Transverse colon (tissue), 4 donors: ENCODE measurements around the gene COPRS. TPM values are rescaled to one million over a fixed set of nuclear protein-coding genes. Genes with fewer than 3 reads are reported as not detected.

Source experiments
- DNase-seq: peaks from one replicate; pipeline ENCODE4 v3.0.0-alpha.2; 2019
- H3K27ac ChIP-seq, 4 donors: fragments of 200-600 bp; sonication (generic); 2 replicates each; pipeline ENCODE4 v1.5.1; 2016 to 2018; ENCODE audit warnings: inconsistent platforms in 4 of 4
- H3K27me3 ChIP-seq: fragments of 200-600 bp; sonication (generic); 2 replicates; pipeline ENCODE4 v1.5.1; 2017; ENCODE audit warnings: inconsistent platforms
- H3K36me3 ChIP-seq, 4 donors: fragments of 200-600 bp; sonication (generic); 2 replicates each; pipeline ENCODE4 v1.5.1; 2017 to 2019; ENCODE audit warnings: inconsistent platforms in 4 of 4
- H3K4me1 ChIP-seq, 4 donors: fragments of 200-600 bp; sonication (generic); 2 replicates each; pipeline ENCODE4 v1.5.1; 2017 to 2020; ENCODE audit warnings: inconsistent platforms in 4 of 4
- H3K4me3 ChIP-seq, 4 donors: fragments of 200-600 bp; sonication (generic); 1 replicate in 1 of 4; 2 replicates in 3 of 4; pipeline versions ENCODE4 v1.5.1 to v1.6.1; 2017 to 2019; ENCODE audit warnings: inconsistent platforms in 4 of 4
- H3K9me3 ChIP-seq, 2 donors: fragments of 200-600 bp; sonication (generic); 2 replicates each; pipeline ENCODE4 v1.5.1; 2017 to 2019; ENCODE audit warnings: inconsistent platforms in 2 of 2
- EP300 ChIP-seq: sonication (generic); formaldehyde crosslinking; IDR thresholded peaks from one replicate; pipeline ENCODE4 v1.6.1; 2017; ENCODE audit warnings: antibody characterized with exemption, low read depth
- POLR2A ChIP-seq: fragments of 450-650 bp; IDR thresholded peaks from one replicate; pipeline ENCODE4 v1.6.1; 2016; ENCODE audit warnings: antibody characterized with exemption, mild to moderate bottlenecking, moderate library complexity
- POLR2AphosphoS5 ChIP-seq, 3 donors: sonication (generic); formaldehyde crosslinking; IDR thresholded peaks; one replicate each; pipeline ENCODE4 v1.6.1; 2016; ENCODE audit warnings: antibody characterized with exemption in 3 of 3
- WGBS, 2 donors: methylation state at CpG; one replicate each; pipeline ENCODE4 v1.1.5; 2018; ENCODE audit warnings: low coverage in 1 of 2; 5-methylcytosine and 5-hydroxymethylcytosine counted together
- in situ Hi-C, 4 donors: fragments of 200-750 bp; cut with MboI; loops; one replicate each; pipeline versions ENCODE4 v1.15.0 to v1.15.1; 2017; ENCODE audit warnings: low sequenced_read_pairs in 3 of 4, low pct_ligation_motif_present in 1 of 4, low pct_unique_long_range_greater_than_20kb in 1 of 4
- intact Hi-C: fragments of 100-400 bp; cut with DNase I; formaldehyde crosslinking; loops from one replicate; pipeline ENCODE4 v1.15.1; 2023; ENCODE audit warnings: low total_unique reads
- total RNA-seq, 4 donors: library from RNA; depleted of rRNA; stranded (reverse); fragments of >200 nt; gene quantifications; one replicate each; pipeline ENCODE4 v1.1.0, GENCODE V29; 2016
- TF ChIP-seq, protein P1 (sequence below), 5 experiments: fragments of 200-600 bp in 3 of 5; fragments of 450-650 bp in 2 of 5; sonication (generic) in 3 of 5; IDR thresholded peaks; 1 replicate in 2 of 5; 2 replicates in 3 of 5; pipeline ENCODE4 v1.5.1; 2016 to 2017; ENCODE audit warnings: antibody characterized with exemption in 5 of 5, inconsistent platforms in 3 of 5, mild to moderate bottlenecking in 2 of 5, moderate library complexity in 1 of 5

Gene COPRS
- total RNA-seq, 4 donors from 2014 or later, result 19.8 to 43.8 (median 38.2) TPM

DNA sequence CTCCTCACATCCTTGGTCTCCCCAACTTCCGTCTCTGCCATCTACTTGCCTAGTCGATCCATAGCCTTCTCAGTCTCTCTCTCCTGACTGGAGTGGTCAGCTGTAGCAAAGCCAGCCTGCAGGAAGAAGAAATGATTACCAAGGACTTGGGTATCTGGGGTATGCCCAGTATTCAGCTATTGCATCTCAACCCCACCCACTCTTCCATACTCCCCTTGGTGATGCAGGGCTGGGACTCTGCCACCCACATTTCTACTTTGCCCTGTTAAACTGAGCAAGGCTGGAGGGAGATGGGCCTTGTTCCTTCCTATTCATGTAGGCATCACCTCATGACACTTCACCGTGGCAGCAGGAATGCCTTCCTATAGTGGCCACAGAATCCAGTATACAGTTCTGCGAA is 2.3 kb downstream of the COPRS start:
- intact Hi-C loops, result loop anchor here (5.0 kb wide), 2 partner anchors 299 to 419 kb away; no protein-coding TSS in a partner anchor
- Histone ChIP-seq H3K36me3 (peaks cover 0 to 8% (median 1%) of the 10 kb centered on the region in 4 donors), H3K27me3 (no peaks in the 10 kb centered on the region), H3K9me3 (no peaks in the 10 kb centered on the region), H3K4me1 (peaks cover 6 to 24% (median 17%) of the 10 kb centered on the region in 4 donors), H3K27ac (no peak overlapping the region), H3K4me3 (no peak overlapping the region)
- 96 to 100% methylated on average over 3 to 4 of the region's 4 CpGs for WGBS, 2 donors
- no peak for TF ChIP-seq EP300
- DNase-seq, result no peak
- in situ Hi-C loops, result no loop called here

GRCh38 chr17:31854672-31855071 is 4.4 kb downstream of the COPRS start:
- H3K4me3 ChIP-seq, result no peak overlapping the region
- in situ Hi-C loops, result no loop called here
- DNase-seq, result no peak
- H3K9me3 ChIP-seq, result no peaks in the 10 kb centered on the region
- TF ChIP-seq, protein P1, sequence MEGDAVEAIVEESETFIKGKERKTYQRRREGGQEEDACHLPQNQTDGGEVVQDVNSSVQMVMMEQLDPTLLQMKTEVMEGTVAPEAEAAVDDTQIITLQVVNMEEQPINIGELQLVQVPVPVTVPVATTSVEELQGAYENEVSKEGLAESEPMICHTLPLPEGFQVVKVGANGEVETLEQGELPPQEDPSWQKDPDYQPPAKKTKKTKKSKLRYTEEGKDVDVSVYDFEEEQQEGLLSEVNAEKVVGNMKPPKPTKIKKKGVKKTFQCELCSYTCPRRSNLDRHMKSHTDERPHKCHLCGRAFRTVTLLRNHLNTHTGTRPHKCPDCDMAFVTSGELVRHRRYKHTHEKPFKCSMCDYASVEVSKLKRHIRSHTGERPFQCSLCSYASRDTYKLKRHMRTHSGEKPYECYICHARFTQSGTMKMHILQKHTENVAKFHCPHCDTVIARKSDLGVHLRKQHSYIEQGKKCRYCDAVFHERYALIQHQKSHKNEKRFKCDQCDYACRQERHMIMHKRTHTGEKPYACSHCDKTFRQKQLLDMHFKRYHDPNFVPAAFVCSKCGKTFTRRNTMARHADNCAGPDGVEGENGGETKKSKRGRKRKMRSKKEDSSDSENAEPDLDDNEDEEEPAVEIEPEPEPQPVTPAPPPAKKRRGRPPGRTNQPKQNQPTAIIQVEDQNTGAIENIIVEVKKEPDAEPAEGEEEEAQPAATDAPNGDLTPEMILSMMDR (IDR thresholded peaks at IDR 0.05), result no peak
- peaks cover 0 to 11% (median 3%) of the 10 kb centered on the region in 4 donors for H3K36me3 ChIP-seq
- H3K27me3 ChIP-seq, result no peaks in the 10 kb centered on the region
- 91 to 100% methylated on average over 2 of the region's 2 CpGs for WGBS, 2 donors
- peaks cover 6 to 23% (median 16%) of the 10 kb centered on the region in 4 donors for H3K4me1 ChIP-seq
- intact Hi-C loops, result loop anchor here (5.0 kb wide), 2 partner anchors 297 to 417 kb away; no protein-coding TSS in a partner anchor
- no peak overlapping the region for H3K27ac ChIP-seq

DNA sequence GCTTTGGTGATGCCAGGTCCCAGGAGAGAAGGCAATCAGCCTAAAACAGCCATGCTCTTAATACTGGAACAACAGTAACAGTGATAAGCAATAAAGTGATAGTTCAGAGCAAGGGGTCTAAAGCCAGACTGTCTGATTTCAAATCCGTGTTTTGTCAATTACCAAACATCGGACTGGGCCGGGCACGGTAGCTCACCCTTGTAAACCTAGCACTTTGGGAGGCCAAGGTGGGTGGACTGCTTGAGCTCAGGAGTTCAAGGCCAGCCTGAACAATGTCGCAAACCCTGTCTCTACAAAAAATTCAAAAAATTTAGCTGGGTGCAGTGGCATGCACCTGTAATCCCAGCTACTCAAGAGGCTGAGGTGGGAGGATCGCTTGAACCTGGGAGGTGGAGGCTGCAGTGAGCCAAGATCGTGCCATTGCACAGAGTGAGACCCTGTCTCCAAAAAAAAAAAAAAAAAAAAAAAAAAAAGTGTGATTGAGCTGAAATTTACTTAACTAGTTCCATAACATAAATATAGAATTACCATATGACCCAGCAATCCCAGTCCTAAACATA is 5.1 kb downstream of the COPRS start:
- no peaks in the 10 kb centered on the region for H3K9me3 ChIP-seq
- in situ Hi-C loops (no loop called here), intact Hi-C loops (no loop called here)
- peaks cover 6 to 19% (median 12%) of the 10 kb centered on the region in 4 donors for H3K4me1 ChIP-seq
- DNase-seq, result no peak
- peaks cover 0 to 11% (median 3%) of the 10 kb centered on the region in 4 donors for H3K36me3 ChIP-seq
- TF ChIP-seq POLR2AphosphoS5 (IDR thresholded peaks at IDR 0.05) (no peak), POLR2A (no peak), EP300 (no peak)
- TF ChIP-seq, protein P1 (IDR thresholded peaks at IDR 0.05), result no peak
- H3K4me3 ChIP-seq, result no peak overlapping the region
- WGBS, 2 donors, result 70 to 84% methylated on average over 7 of the region's 7 CpGs
- no peak overlapping the region for H3K27ac ChIP-seq
- no peaks in the 10 kb centered on the region for H3K27me3 ChIP-seq

- no peaks in the 10 kb centered on the region for H3K36me3 ChIP-seq
- H3K4me3 ChIP-seq, result no peak overlapping the region
- WGBS, 2 donors, result 25 to 31% methylated on average over 2 to 3 of the region's 3 CpGs
- no peak overlapping the region for H3K27ac ChIP-seq
- in situ Hi-C loops (loop anchor here (10.0 to 25.0 kb wide), 4 partner anchors 290 to 410 kb away; no protein-coding TSS in a partner anchor), intact Hi-C loops (no loop called here)
- H3K9me3 ChIP-seq, result no peaks in the 10 kb centered on the region
- DNase-seq, result no peak
- H3K4me1 ChIP-seq, result peaks cover 14 to 25% (median 18%) of the 10 kb centered on the region in 4 donors
- H3K27me3 ChIP-seq, result no peaks in the 10 kb centered on the region
- no peak for TF ChIP-seq POLR2A
- no peak for TF ChIP-seq POLR2AphosphoS5 (IDR thresholded peaks at IDR 0.05)
Observed at GRCh38 chr17:31845291-31845690, 13.8 kb downstream of the COPRS start.

DNA sequence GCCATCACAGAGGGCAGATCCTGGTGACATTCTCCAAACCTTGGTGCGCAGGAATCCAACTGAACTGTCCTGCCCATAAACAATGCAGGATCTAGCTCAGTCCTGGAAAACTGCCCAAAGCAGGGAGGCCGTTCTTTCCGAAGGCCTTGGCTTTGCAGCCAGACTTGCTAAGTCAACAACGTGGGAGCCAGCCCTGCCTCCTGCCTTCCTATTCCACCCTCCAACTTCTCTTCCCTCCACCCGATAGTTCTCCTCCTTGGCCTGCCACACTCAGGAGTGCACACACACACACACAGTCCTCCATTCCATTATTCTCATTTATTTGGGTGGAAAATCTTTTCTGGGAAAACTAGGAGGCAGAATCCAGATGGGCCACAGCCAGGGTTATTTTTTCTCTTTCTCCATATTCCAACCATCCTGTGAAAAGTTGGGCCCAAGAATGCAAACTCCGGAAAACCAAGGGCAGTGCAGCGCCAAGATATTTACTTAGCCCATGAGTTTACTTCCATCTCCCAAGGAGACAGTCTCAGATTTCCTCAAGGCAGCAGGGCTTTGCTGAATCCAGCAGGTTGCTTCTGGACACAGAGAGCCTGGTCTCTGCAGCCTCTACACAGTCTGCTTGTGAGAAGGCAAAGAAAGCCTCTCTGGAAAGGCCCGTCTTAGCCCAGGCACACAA is 15.8 kb downstream of the COPRS start:
- H3K36me3 ChIP-seq, result no peaks in the 10 kb centered on the region
- no peaks in the 10 kb centered on the region for H3K9me3 ChIP-seq
- in situ Hi-C loops, result loop anchor here (5.0 to 25.0 kb wide), 5 partner anchors 286 to 408 kb away; no protein-coding TSS in a partner anchor
- no peak for TF ChIP-seq POLR2A
- TF ChIP-seq EP300, result no peak
- TF ChIP-seq POLR2AphosphoS5 (IDR thresholded peaks at IDR 0.05), result no peak
- TF ChIP-seq, protein P1 (IDR thresholded peaks at IDR 0.05), result no peak
- H3K4me1 ChIP-seq, result peaks cover 14 to 25% (median 18%) of the 10 kb centered on the region in 4 donors
- WGBS, 2 donors, result 24 to 37% methylated on average over 3 to 8 of the region's 8 CpGs
- H3K27ac ChIP-seq, result peak overlapping the region; percentile 59 to 84 (median 65)
- intact Hi-C loops, result loop anchor here (2.0 kb wide), 1 partner anchor 294 kb away; no protein-coding TSS in a partner anchor
- H3K27me3 ChIP-seq, result no peaks in the 10 kb centered on the region
- peak overlapping the region in 1 of 4 donors; percentile 36 for H3K4me3 ChIP-seq
- peak; percentile 73 for DNase-seq
